ENCODE results near the gene RASAL1. TPM values are rescaled to one million over a fixed set of nuclear protein-coding genes. Genes with fewer than 3 reads are reported as not detected.
"Not testable (repeated sequence)": the region's sequence is repeated elsewhere in the genome, so short reads cannot be mapped to it uniquely, and the experiment has no call there.

RASAL1 gene
- polyA plus RNA-seq, 4 donors, result 8.2 to 14.7 (median 10.5) TPM

DNA sequence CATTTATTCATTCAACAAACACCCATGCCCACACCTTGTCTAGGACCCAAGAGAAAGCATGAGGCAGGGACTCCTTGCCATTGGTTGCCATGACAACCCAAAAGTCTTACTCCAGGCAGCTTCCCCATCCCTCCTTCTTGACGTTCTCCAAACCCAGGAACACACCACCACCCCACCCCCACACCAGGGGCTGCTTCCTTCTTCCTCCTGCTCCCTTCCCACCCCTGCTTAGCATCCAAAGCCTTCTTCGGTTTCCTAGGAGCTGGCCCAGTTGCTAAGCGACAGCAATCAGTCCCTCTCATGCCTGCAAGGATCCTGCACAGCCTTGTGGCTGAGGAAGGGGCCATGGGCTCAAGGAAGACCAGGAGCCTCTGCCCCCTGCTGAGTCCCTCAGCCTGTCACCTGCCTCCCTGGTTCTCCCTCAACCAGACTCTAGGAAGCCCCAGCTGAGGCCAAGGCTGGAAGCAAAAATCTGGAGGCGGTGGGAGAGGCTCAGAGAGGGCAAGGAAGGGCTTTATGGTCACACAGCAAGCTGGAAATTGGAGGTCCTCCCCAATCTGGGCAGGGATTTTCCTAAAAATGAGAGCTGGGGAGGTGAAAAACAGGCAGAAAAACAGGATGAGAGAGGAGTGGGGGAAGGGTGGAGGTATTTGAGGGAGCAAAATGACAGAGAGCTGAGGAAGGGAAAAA, 15.4 kb downstream of the RASAL1 start:
- no peak for DNase-seq (ENCODE audit: low read depth in 4 of 4, low spot score in 2 of 4)

DNA sequence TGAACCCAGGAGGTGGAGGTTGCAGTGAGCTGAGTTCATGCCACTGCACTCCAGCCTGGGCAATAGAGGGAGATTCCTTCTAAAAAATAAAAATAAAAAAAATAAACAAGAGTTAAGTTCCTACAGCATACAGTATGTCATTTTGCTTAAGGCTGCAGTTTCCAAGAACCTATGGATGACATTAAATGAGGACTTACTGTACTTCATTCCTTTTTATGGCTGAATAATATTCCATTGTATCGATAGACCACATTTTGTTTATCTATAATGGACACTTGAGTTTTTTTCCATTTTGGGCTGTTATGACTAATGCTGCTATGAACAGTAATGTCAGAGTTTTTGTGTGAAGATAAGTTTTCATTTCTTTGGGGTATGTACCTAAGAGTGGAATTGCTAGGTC, 17.4 kb downstream of the RASAL1 start:
- no peak for DNase-seq (ENCODE audit: low read depth in 4 of 4, low spot score in 2 of 4)

DNA sequence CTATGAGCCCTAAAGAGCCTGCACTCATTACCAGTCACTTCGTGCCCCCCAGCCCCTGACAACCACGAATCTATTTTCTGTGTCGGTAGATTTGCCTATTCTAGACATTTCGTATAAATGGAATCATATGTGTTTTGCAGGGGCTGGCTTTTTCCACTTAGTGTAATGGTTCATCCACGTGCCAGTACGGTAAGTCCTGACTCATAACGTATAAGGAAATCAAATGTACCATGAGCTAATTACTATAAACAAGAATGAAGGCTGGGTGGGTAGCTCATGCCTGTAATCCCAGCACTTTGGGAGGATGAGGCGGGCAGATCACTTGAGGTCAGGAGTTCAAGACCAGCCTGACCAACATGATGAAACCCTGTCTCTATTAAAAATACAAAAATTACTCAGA, 17.9 kb downstream of the RASAL1 start:
- not testable (repeated sequence) for DNase-seq (ENCODE audit: low read depth in 4 of 4, low spot score in 2 of 4)

DNA sequence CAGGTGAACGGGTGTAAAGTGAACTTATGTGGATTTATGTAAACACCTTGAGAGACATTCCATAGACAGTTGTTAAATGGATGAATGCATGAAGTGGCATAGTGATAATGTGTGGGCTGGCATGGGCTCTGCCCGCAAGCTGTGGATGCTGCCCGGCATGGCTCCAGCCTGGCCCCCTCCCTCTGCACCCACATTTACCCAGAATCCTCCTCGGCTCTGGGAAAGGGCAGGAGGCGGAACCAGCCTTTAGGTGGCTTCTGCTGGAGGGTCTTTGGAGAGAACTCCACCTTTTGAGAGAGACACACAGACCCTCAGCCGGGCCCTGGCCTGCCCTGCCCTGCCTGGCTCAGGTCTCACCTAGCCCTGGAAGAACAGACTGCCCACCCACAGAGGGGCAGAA, 18.7 kb downstream of the RASAL1 start:
- DNase-seq (ENCODE audit: low read depth in 4 of 4, low spot score in 2 of 4), result no peak

DNA sequence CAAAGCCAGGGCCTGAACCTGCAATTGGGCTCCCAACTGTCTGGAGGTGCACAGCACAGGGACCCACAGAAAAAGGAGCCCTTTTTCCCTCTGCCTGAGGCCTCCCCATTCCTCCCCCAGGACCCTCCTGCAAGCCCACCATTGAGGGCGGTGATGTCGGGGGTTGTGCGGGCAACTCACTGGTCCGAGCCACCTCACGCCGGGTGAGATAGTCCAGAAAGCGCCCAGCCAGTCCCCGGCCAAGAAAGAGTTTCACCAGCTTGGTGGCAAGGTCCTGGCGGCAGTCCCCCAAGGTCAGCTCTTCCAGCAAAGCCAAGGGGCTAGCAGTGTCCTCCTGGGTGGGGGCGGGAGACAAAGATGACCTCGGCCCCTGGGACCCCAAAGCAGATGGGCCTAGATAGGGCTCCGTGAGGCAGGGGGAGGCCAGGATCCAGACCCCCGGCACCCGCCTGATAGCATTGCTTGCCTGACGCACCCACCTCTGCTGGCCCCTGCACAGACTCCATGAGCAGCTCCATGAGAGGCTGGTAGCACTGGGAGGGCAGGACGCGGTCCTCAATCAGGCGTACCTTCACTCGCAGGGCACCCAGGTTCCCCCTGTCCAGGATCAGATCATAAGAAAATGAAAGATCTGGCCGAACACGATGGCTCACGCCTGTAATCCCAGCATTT, 20.0 kb downstream of the RASAL1 start:
- no peak for DNase-seq (ENCODE audit: low read depth in 4 of 4, low spot score in 2 of 4)

DNA sequence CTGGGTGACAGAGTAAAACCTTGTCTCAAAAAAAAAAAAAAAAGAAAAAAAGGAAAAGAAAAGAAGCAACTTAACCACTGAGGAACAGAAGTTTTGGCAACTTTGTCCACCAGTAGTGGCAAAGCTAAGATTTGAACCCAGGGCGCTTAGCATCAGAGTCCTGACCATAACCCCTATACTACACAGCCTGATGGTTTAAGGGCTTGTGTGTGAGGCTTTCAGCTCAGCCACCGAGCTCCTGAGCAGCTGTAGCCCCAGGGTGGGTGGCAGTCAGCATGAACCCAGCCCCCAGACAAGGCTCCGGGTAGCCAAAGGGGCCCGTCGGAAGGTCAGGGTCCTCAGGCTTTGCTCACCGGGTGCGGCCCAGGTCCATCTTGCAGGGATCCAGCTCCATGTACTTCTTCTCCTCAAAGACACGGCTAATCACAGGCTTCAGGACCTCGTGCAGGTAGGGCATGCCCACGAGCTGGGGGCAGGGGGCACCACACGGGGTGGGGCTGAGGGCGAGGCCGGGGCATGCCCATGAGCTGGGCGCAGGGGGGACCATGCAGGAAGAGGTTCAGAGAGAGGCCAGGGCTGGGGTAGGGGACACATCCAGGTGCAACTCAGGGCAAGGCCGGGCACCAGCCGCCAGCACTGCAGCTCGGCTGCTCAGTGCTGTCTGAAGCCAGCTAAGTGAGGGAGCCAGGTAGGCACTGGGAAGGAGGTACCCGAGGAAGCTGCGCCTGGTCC, 20.9 kb downstream of the RASAL1 start:
- DNase-seq (ENCODE audit: low read depth in 4 of 4, low spot score in 2 of 4), result no peak

DNA sequence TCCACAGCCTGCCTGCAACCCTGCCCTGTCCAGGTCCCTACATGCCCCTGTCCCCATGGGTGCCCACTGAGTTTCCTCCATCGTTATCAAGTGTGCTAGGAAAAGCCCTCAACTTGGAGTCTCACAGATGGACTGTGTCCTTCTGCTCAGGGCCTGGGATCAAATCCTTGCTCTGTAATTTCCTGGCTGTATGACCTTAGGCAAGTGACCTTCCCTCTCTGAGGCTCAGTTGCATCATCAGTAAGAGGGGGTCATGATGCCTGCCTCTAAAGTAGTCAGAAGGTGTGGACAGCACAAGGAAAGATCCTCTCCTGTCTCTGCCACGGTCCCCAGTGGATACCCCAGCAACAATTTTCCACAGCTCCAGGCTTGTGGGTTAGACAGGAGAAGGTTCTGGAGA, 22.2 kb downstream of the RASAL1 start:
- no peak for DNase-seq (ENCODE audit: low read depth in 4 of 4, low spot score in 2 of 4)

DNA sequence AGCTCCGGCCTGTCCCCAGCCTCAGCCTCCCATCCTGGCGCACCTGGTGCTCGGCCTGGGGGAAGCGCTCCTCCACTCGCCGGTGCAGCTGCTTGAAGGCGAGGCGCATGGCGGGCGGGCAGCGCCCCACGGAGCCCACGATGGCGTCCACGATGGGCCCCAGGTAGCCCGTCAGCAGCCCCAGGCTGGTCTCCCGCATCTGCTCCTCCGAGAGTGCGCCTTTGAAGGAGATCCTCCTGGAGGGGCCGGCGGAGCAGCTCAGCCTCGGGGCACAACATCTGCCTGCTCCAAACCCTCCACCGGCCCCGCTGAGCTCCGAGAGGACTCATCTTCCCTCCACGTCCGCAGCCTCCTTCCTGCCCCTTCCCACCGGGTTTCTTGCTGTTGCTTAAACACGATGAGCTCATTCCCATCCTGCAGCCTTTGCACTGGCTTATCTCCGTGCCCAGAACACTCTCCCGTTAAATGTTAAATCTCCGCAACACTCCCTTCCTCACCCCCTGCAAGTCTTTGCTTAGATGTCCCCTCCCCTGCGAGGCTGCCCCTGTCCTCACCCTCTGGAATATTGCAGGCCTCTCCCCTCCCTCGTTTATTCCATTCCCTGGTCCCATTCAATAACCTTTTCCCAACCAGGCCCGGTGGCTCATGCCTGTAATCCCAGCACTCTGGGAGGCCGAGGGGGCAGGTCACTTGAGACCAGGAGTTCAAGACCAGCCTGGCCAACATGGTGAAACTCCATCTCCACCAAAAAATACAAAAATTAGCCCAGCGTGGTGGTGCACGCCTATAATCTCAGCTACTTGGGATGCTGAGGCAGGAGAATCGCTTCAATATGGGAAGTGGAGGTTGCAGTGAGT, 23.3 kb downstream of the RASAL1 start:
- DNase-seq (ENCODE audit: low read depth in 4 of 4, low spot score in 2 of 4), result no peak

DNA sequence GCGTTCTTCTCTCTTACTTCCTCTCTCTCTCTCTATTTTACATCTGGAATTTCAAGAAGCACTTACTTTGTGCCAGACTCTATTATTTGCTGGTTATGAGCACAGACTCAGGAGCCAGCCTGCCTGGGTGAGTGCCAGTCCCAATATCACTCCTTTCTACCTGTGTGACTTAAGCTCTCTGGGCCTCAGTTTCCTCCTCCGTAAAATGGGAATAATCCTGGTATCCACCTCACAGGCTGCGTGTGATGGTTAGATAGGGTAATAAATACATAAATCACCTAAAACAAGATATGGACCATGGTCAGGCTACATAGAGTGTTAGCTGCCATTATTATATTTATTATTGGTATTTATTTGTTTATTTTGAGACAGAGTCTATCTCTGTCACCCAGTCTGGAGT, 24.3 kb downstream of the RASAL1 start:
- no peak for DNase-seq (ENCODE audit: low read depth in 4 of 4, low spot score in 2 of 4)

DNA sequence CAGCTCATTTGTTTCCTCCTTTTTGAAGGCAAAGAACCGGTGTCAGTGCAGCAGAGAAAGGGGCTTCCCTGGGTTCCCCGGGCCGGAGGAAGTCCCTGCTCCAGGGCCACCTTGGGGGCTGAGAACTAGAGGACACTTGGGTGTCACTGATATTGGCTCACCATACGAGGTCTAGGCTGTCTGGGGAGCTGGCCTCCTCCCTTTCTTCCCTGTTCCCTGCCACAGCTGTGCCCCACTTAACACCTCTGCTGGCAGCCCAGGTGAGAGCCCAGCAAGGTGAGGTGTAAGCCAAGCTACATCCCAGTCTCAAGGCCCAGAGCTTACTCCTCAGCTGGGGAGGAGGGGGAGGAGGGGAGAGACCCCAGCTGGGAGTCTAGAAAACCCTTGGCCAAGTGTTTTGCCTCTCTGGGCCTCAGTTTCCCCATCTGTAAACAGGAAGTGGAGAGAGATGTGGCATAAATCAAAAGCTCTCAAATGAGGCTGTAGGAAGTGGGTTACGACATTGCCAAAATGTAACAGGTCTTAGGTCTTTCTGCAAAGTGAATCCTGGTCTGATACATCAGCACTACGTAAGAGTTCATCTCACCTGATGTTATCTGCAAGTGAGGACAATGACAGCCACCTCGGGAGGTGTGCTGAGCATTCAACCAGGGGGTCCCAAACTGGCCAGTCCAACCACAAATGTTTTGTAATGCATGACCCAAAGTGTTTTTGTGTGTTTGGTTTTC, 25.5 kb downstream of the RASAL1 start:
- DNase-seq (ENCODE audit: low read depth in 4 of 4, low spot score in 2 of 4), result no peak

DNA sequence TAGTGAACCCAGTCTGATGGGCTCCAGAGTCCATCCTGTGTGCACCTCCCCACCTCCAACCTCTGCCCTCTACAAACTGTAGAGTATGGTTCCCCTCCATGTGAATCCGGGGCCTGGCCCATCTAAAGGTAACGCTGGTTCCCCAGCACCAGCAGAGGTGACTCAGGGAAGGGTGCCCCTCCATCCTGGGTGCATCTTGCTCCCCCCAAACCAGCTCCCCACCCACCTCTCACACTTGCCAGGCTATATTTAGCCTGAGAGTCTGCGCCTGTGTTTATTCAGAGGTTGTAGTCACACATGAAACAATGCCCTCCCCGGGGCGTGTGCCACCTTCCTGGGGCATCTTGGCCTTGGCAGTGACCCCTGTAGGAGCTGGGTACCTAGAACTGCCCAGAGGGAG, 26.2 kb downstream of the RASAL1 start:
- DNase-seq (ENCODE audit: low read depth in 4 of 4, low spot score in 2 of 4), result no peak

DNA sequence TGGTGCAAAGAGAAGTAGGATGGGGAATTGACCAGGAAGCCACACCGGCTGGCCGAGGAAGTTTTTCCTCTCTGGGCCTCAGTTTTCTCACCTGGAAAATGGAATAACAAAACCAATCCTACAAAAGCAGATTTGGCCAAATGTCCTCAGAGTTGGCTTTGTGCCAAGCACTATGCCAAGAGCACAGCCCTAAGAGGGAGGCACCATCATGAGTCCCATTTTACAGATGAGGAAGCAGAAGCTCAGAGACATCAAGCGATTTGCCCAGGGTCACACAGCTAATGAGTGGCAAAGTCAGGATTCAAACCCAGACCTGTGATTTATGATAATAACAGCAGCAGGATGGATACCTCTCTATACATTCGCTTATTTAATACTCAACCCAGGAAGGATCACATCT, 27.3 kb downstream of the RASAL1 start:
- DNase-seq (ENCODE audit: low read depth in 4 of 4, low spot score in 2 of 4), result no peak

DNA sequence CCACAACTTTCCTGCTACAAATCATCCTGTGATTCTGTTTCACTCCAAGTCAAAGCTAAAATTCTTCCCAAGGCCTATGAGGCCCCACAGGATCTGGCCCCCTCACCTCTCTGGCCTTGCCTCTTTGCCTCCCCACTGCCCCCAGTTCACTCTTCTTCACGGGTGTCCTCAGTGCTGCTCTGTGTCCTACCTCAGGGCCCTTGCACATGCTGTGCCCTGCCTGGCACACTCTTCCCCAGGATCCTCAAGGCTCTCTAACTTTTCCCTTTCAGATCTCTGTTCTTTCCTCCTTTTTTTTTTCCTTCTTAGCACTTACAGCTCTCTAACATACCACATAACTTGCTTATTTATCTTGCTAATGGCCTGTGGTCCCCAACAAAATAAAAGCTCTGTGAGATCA, 29.2 kb downstream of the RASAL1 start:
- no peak for DNase-seq (ENCODE audit: low read depth in 4 of 4, low spot score in 2 of 4)

DNA sequence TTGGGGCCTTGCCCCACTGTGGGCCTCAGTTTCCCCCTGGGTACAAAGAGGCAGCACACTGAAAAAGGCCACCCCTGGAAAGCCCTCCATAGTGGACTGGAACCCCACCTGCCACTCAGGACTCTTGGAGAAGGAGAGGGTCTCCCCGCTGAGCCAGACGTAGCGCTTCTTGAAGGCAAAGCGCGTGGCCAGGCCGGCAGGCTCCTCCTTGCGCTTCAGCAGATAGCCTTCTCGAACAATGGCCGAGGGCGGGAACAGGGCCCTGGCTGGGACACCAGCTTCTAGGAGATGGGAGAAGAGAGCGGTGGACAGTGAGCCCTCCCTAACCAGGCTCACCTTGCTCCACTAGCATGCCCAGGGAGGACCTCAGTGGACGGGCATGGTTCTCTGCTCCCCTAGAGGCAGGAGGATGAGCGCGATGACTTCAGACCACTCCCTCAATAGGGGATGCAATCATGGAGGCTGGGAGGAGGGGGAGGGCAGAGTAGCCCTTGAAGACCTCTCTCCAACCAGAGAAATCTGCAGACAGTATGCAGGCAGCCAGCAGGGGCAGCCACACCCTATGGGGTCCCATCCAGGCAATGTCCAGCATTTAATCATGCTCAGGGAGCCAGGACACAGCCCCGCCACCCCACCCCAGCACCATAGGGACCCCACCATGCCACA, 29.8 kb downstream of the RASAL1 start:
- no peak for DNase-seq (ENCODE audit: low read depth in 4 of 4, low spot score in 2 of 4)

DNA sequence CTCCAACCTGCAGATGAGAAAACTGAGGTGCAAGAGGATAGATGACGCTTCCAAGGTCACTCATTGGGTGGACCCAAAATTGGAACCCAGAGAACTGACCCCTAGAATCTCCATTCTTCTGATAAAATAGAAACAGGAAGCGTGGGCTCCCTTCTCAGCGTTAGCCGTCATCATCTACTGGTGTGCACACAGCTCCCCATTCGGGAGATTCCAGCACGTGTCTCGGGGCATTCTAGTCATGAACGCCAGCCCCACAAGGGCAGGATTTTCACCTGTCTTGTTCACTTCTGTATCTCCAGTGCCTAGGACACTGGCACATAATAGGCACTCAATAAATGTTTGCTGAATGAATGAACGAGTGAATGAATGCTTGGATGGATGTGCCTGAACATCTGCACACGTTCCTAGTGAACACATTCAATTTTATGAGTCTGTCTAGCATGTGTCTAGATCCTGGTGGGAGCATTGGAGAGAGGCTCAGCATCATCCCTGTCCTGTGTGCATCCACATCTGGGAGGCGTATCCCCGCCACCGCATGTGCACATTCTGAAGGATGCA, 30.5 kb downstream of the RASAL1 start:
- DNase-seq (ENCODE audit: low read depth in 4 of 4, low spot score in 2 of 4), result no peak

DNA sequence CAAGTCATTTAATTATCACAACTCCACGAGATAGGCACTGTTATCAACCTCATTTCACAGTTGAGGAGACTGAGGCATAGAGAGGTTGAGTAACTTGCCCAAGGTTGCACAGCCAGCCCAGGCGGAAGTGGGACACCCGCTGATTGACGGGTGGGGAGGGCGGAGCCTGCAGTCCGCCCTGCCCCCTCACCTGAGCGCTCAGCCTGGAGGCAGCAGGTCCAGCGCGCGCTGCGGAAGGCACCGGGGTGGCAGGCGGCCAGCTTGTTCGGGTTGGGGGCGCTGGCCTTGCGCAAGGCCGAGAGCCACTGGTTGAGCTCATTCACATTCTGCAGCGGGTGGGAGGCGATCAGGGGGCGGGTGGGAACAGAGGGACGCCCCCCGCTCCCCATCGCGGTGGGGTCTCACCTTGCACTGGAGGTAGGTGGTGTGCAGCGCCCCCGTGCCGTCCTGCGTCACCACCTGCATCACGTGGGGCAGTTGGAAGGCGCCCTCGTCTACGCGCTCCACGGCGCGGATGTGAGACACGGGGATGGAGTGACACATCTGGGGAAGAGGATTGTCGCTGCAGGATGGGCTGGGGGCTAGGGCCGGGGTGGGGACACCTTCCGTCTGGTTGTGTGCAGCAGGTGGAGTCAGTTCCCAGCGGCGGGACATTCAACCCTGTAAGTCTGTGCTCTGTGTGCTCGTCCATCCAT, 31.7 kb downstream of the RASAL1 start:
- DNase-seq (ENCODE audit: low read depth in 4 of 4, low spot score in 2 of 4), result no peak

DNA sequence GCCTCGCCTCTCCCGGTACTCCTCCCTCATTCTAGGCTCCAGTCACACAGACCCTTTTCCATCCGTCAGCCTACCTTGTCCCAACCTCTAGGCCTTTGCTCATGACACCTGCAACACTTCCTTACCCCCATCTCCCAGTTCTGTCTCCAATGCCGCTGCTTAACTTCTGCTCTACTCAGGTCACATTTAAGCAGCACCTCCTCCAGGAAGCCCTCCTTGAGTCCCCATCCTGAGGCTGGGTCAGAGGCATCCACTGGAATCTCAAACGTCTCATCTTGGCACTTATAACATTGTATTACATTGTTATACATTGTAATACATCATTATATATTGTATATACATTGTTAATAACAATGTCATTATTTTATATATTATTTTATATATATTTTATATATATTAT, 32.8 kb downstream of the RASAL1 start:
- DNase-seq (ENCODE audit: low read depth in 4 of 4, low spot score in 2 of 4), result no peak

DNA sequence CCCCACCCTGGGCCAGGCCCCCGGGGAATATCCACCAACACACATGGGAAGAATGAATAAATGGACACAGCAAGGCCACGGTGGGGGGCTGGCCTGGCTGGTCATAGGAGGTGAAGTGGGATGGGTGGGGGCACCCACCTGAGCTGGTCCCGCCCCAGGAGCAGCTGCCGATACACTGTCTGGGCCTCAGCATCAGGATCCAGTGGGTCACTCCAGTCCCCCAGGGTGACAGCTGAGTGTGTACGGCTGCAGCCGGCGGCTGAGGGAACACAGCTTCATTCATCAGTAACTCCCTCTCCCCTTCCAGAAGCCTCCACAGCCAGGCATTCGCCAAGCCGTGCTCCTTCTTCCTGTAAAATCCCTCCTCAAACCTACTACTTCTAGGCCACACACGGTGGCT, 33.8 kb downstream of the RASAL1 start:
- DNase-seq (ENCODE audit: low read depth in 4 of 4, low spot score in 2 of 4), result no peak

DNA sequence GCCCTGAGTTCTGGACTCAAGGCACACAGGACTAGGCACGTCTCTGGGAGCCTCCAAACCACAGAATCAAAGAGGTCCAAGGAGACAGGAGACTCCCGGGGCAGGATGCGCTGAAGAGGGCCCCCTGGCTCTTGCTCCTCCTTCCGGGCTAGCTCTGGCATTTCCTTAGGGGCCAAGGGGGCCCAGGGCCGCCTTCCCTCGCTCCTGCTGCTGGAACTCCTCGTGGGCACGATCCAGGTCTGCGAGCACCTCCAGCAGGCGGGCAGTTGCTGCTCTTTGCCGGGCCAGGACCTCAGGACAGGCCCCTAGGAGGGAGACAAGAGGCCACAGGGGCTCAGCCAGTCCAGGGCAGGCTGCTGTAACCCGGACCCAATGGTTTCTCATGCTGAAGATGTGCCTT, 35.8 kb downstream of the RASAL1 start:
- no peak for DNase-seq (ENCODE audit: low read depth in 4 of 4, low spot score in 2 of 4)
